HepG2 (cell line): ENCODE results near the gene RAB36. TPM values are rescaled to one million over a fixed set of nuclear protein-coding genes. Genes with fewer than 3 reads are reported as not detected.

Experiments used
- BCL6 ChIP-seq: IDR thresholded peaks from 2 replicates; pipeline ENCODE4 v1.6.1; 2016; ENCODE audit warnings: missing genetic modification reagents, missing compliant biosample characterization
- BHLHE40 ChIP-seq: IDR thresholded peaks from 2 replicates; pipeline ENCODE4 v1.6.1; 2011; ENCODE audit warnings: low read length, improper control_type of control experiment
- ESRRA ChIP-seq: sonication (generic); formaldehyde crosslinking; IDR thresholded peaks from 2 replicates; pipeline ENCODE4 v1.5.1; 2020; ENCODE audit warnings: mild to moderate bottlenecking, low read depth, missing genetic modification reagents
- FOXC1 ChIP-seq: sonication (generic); formaldehyde crosslinking; IDR thresholded peaks from 2 replicates; pipeline ENCODE4 v1.8.0; 2022; ENCODE audit warnings: mild to moderate bottlenecking, missing genetic modification reagents, borderline replicate concordance
- HMGA1 ChIP-seq: sonication (generic); formaldehyde crosslinking; conservative IDR thresholded peaks from 2 replicates; pipeline ENCODE4 v1.4.0; 2020; ENCODE audit warnings: missing genetic modification reagents
- ZBTB7A ChIP-seq: sonication (generic); formaldehyde crosslinking; IDR thresholded peaks from 2 replicates; pipeline ENCODE4 v1.8.0; 2022; ENCODE audit warnings: mild to moderate bottlenecking, missing genetic modification reagents
- ZHX1 ChIP-seq: sonication (generic); formaldehyde crosslinking; IDR thresholded peaks from 2 replicates; pipeline ENCODE4 v1.8.1; 2022; ENCODE audit warnings: low read depth, mild to moderate bottlenecking, missing genetic modification reagents
- ZNF354B ChIP-seq: sonication (generic); formaldehyde crosslinking; IDR thresholded peaks from 2 replicates; pipeline ENCODE4 v1.8.0; 2022; ENCODE audit warnings: mild to moderate bottlenecking, missing genetic modification reagents
- ZNF605 ChIP-seq: sonication (generic); formaldehyde crosslinking; IDR thresholded peaks from 2 replicates; pipeline ENCODE4 v1.8.0; 2022; ENCODE audit warnings: mild to moderate bottlenecking, missing genetic modification reagents
- ZNF646 ChIP-seq: sonication (generic); formaldehyde crosslinking; IDR thresholded peaks from 2 replicates; pipeline ENCODE4 v1.9.0; 2021; ENCODE audit warnings: mild to moderate bottlenecking, missing genetic modification reagents
- ZNF710 ChIP-seq: sonication (generic); formaldehyde crosslinking; IDR thresholded peaks from 2 replicates; pipeline ENCODE4 v1.5.0; 2020; ENCODE audit warnings: mild to moderate bottlenecking, missing genetic modification reagents, borderline replicate concordance
- ZNF850 ChIP-seq: sonication (generic); formaldehyde crosslinking; conservative IDR thresholded peaks from 2 replicates; pipeline ENCODE4 v1.9.0; 2021; ENCODE audit warnings: mild to moderate bottlenecking, missing genetic modification reagents
- ZNF879 ChIP-seq: sonication (generic); formaldehyde crosslinking; IDR thresholded peaks from 2 replicates; pipeline ENCODE4 v1.8.1; 2023; ENCODE audit warnings: missing genetic modification reagents
- ZZZ3 ChIP-seq: sonication (generic); formaldehyde crosslinking; IDR thresholded peaks from 2 replicates; pipeline ENCODE4 v1.4.0; 2020; ENCODE audit warnings: missing genetic modification reagents, mild to moderate bottlenecking, borderline replicate concordance
- polyA plus RNA-seq, 8 experiments: library from polyadenylated mRNA; depleted of rRNA in 3 of 8; stranded (reverse) in 7 of 8; unstranded in 1 of 8; fragments of >200 nt; fragmentation: Illumina TruSeq in 4 of 8; extraction: Trizol in 4 of 8; gene quantifications; 2 replicates each; pipeline versions ENCODE4 v1.2.1 to v1.2.3, GENCODE V29; 2011 to 2016; ENCODE audit warnings: low read depth in 4 of 8, missing spikeins in 1 of 8, mixed read lengths in 1 of 8; ENCODE audit not compliant: insufficient read depth in 1 of 8
- total RNA-seq, 5 experiments: library from RNA; depleted of rRNA; stranded (reverse); fragments of >200 nt; fragmentation: Illumina TruSeq; extraction: Trizol; gene quantifications; 2 replicates each; pipeline ENCODE4 v1.2.3, GENCODE V29; 2016; ENCODE audit warnings: low read depth in 1 of 5
- TF ChIP-seq, protein P1 (sequence below): sonication (generic); formaldehyde crosslinking; IDR thresholded peaks from 2 replicates; pipeline ENCODE4 v1.9.0; 2022; ENCODE audit warnings: missing genetic modification reagents, mild to moderate bottlenecking, borderline replicate concordance

RAB36 gene
- total and polyA plus RNA-seq, 2 of the 13 experiments (the other 11 are each of a cell fraction or from before 2014, with no cell fraction given): 0.24 to 0.86 TPM

GRCh38 chr22:23152238-23153114, 7.2 kb downstream of the RAB36 start (continued):
- TF ChIP-seq, protein P1, sequence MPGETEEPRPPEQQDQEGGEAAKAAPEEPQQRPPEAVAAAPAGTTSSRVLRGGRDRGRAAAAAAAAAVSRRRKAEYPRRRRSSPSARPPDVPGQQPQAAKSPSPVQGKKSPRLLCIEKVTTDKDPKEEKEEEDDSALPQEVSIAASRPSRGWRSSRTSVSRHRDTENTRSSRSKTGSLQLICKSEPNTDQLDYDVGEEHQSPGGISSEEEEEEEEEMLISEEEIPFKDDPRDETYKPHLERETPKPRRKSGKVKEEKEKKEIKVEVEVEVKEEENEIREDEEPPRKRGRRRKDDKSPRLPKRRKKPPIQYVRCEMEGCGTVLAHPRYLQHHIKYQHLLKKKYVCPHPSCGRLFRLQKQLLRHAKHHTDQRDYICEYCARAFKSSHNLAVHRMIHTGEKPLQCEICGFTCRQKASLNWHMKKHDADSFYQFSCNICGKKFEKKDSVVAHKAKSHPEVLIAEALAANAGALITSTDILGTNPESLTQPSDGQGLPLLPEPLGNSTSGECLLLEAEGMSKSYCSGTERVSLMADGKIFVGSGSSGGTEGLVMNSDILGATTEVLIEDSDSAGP: no peak
- TF ChIP-seq ESRRA (no peak), ZNF605 (CRISPR knock-in tag) (no peak; the same call in 1 of the 2 replicates), ZHX1 (no peak), BHLHE40 (no peak), ZNF879 (CRISPR knock-in tag) (no peak), HMGA1 (CRISPR knock-in tag) (no peak), BCL6 (0 out of 2 replicates have a peak, but pooled peaks have one; percentile 10), ZNF646 (CRISPR knock-in tag) (no peak), ZBTB7A (CRISPR knock-in tag) (no peak), ZNF710 (CRISPR knock-in tag) (no peak), ZZZ3 (CRISPR knock-in tag) (no peak), ZNF354B (CRISPR knock-in tag) (no peak), FOXC1 (CRISPR knock-in tag) (no peak; the same call in 1 of the 2 replicates), ZNF850 (CRISPR knock-in tag) (no peak)
